ENCODE results near the gene CDCA5. TPM values are rescaled to one million over a fixed set of nuclear protein-coding genes. Genes with fewer than 3 reads are reported as not detected.

CDCA5 gene
- total and polyA plus RNA-seq, 9 donors: 0.38 to 2.8 (median 0.79) TPM; not detected in 1

GRCh38 chr11:65115361-65116082 lies 31.7 kb upstream of the CDCA5 start:
- H3K27me3 ChIP-seq: no peaks in the 10 kb centered on the region
- H3K9me3 ChIP-seq: no peaks in the 10 kb centered on the region
- TF ChIP-seq EP300 (IDR thresholded peaks at IDR 0.05) (no peak), POLR2A (IDR thresholded peaks at IDR 0.05) (no peak), CTCF (IDR thresholded peaks at IDR 0.05) (no peak)
- WGBS, 3 donors: 86 to 90% (median 88%) methylated on average over 21 of the region's 21 CpGs
- no peaks in the 10 kb centered on the region for H3K36me3 ChIP-seq
- no peak overlapping the region for H3K4me3 ChIP-seq
- H3K4me1 ChIP-seq (ENCODE audit: insufficient read depth): peaks cover 14% of the 10 kb centered on the region
- peak in 3 of 5 donors; percentile 35 to 50 (median 41) for DNase-seq
- H3K27ac ChIP-seq: no peak overlapping the region
- intact Hi-C loops (cut with DNase I): loop anchor here in 3 of 4 donors (5.0 to 10.0 kb wide), 7 partner anchors 33 to 271 kb away; partner anchors contain the start of genes ARL2 (in 2 of the 3), ATG2A (in 1 of the 3), CAPN1 (in 1 of the 3) and CDC42BPG (in 1 of the 3)

- no peaks in the 10 kb centered on the region for H3K9me3 ChIP-seq
- intact Hi-C loops (cut with DNase I): loop anchor here in 3 of 4 donors (5.0 to 10.0 kb wide), 7 partner anchors 32 to 270 kb away; partner anchors contain the start of genes ARL2 (in 3 of the 3), ATG2A (in 1 of the 3), CAPN1 (in 1 of the 3) and CDC42BPG (in 1 of the 3)
- no peaks in the 10 kb centered on the region for H3K27me3 ChIP-seq
- WGBS, 3 donors: 72 to 80% (median 79%) methylated on average over 10 to 11 of the region's 11 CpGs
- H3K4me3 ChIP-seq: no peak overlapping the region
- DNase-seq: peak in 2 of 5 donors; percentile 16 to 44
- H3K27ac ChIP-seq: no peak overlapping the region
- H3K36me3 ChIP-seq: no peaks in the 10 kb centered on the region
- peaks cover 16% of the 10 kb centered on the region for H3K4me1 ChIP-seq (ENCODE audit: insufficient read depth)
- TF ChIP-seq CTCF (IDR thresholded peaks at IDR 0.05): no peak
- TF ChIP-seq POLR2A (IDR thresholded peaks at IDR 0.05): no peak
- no peak for TF ChIP-seq EP300 (IDR thresholded peaks at IDR 0.05)
These were observed 30.8 kb upstream of the CDCA5 start for GRCh38 chr11:65114538-65115171.

GRCh38 chr11:65113839-65114238 lies 30.0 kb upstream of the CDCA5 start:
- H3K36me3 ChIP-seq: no peaks in the 10 kb centered on the region
- H3K4me1 ChIP-seq (ENCODE audit: insufficient read depth): peaks cover 16% of the 10 kb centered on the region
- no peaks in the 10 kb centered on the region for H3K9me3 ChIP-seq
- TF ChIP-seq POLR2A (IDR thresholded peaks at IDR 0.05): no peak
- TF ChIP-seq CTCF (IDR thresholded peaks at IDR 0.05): no peak
- TF ChIP-seq EP300 (IDR thresholded peaks at IDR 0.05): no peak
- no peak overlapping the region for H3K27ac ChIP-seq
- no peak overlapping the region for H3K4me3 ChIP-seq
- DNase-seq: no peak
- intact Hi-C loops (cut with DNase I): loop anchor here in 2 of 4 donors (5.0 to 10.0 kb wide), 5 partner anchors 71 to 269 kb away; partner anchors contain the start of genes ARL2 (in 2 of the 2), ATG2A (in 1 of the 2), CAPN1 (in 1 of the 2) and CDC42BPG (in 1 of the 2)
- WGBS, 3 donors: 40 to 65% (median 41%) methylated on average over 6 of the region's 6 CpGs
- H3K27me3 ChIP-seq: no peaks in the 10 kb centered on the region

- intact Hi-C loops (cut with DNase I): loop anchor here in 2 of 4 donors (5.0 to 10.0 kb wide), 5 partner anchors 71 to 269 kb away; partner anchors contain the start of genes ARL2 (in 2 of the 2), ATG2A (in 1 of the 2), CAPN1 (in 1 of the 2) and CDC42BPG (in 1 of the 2)
- TF ChIP-seq POLR2A (IDR thresholded peaks at IDR 0.05) (no peak), CTCF (IDR thresholded peaks at IDR 0.05) (no peak), EP300 (IDR thresholded peaks at IDR 0.05) (no peak)
- 4 to 8% (median 6%) methylated on average over 14 of the region's 14 CpGs for WGBS, 3 donors
- Histone ChIP-seq H3K4me1 (ENCODE audit: insufficient read depth) (peaks cover 16% of the 10 kb centered on the region), H3K27me3 (no peaks in the 10 kb centered on the region), H3K9me3 (no peaks in the 10 kb centered on the region), H3K36me3 (no peaks in the 10 kb centered on the region), H3K27ac (peak overlapping the region in 1 of 2 donors; percentile 56), H3K4me3 (peak overlapping the region; percentile 51)
- peak in 3 of 5 donors; percentile 55 to 70 (median 64) for DNase-seq
These were observed 29.5 kb upstream of the CDCA5 start for GRCh38 chr11:65113361-65113756.

All from ovary (tissue), 9 donors.